Upper lobe of right lung (tissue), 1 donor: ENCODE results near the gene TBCA. TPM values are rescaled to one million over a fixed set of nuclear protein-coding genes. Genes with fewer than 3 reads are reported as not detected.

Experiments used
- ATAC-seq: fragments of 200-7000 bp; cut with Tn5 transposase; one replicate; pipeline ENCODE4 v1.9.1; 2020; ENCODE audit warnings: mild to moderate bottlenecking, moderate library complexity
- DNase-seq: peaks from one replicate; pipeline ENCODE4 v3.0.0-alpha.2; 2020
- H3K27ac ChIP-seq: fragments of 200-600 bp; one replicate; pipeline ENCODE4 v1.8.0; 2022
- H3K27me3 ChIP-seq: fragments of 200-600 bp; one replicate; pipeline ENCODE4 v1.8.0; 2022; ENCODE audit warnings: mild to moderate bottlenecking
- H3K36me3 ChIP-seq: fragments of 200-600 bp; one replicate; pipeline ENCODE4 v1.8.0; 2022
- H3K4me1 ChIP-seq: fragments of 200-600 bp; one replicate; pipeline ENCODE4 v1.8.0; 2022
- H3K4me3 ChIP-seq: fragments of 200-600 bp; one replicate; pipeline ENCODE4 v1.8.0; 2022; ENCODE audit warnings: mild to moderate bottlenecking
- H3K9me3 ChIP-seq: fragments of 200-600 bp; one replicate; pipeline ENCODE4 v1.8.0; 2022
- intact Hi-C: fragments of 100-400 bp; cut with DNase I; formaldehyde crosslinking; loops from one replicate; pipeline ENCODE4 v1.11.0; 2022
- total RNA-seq: library from RNA; stranded (reverse); fragmentation: NEBNext Ultra II Directional; extraction: Animal tissue kit (Norgen Biotek cat#: 25700); gene quantifications from one replicate; pipeline ENCODE4 v1.2.1, GENCODE V29; 2021
- TF ChIP-seq, protein P1 (sequence below): fragments of 200-600 bp; IDR thresholded peaks from one replicate; pipeline ENCODE4 v1.8.0; 2022; ENCODE audit warnings: antibody characterized with exemption
- donor health status: DM: no; HTN: yes; CAD: no; lungs with severe emphysema.

The TBCA gene
- total RNA-seq, 1 donor from 2014 or later, result 120 TPM

DNA sequence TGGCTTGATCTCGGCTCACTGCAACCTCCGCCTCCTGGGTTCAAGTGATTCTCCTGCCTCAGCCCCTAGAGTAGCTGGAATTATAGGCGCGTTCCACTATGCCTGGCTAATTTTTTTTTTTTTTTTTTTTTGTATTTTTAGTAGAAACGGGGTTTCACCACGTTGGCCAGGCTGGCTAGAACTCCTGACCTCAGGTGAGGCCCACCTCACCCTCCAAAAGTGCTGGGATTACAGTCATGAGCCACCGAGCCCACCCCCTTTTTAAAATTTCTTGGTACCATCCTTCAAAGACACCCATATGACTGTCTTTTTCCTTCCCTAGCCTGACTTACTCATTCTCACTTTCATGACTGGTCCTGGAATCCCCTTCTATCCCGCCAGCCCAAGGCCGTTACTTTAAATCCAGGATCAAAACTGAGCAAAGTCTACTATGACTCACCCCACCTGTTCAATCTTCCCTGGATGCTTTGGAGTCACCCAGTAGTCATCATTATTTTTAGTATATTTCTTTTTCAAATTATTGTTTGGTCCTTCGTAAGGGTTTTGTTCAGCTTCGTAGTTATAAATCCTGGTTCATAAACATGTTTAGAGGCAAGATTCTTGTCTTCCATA is 1.2 kb upstream of the TBCA start:
- TF ChIP-seq, protein P1, sequence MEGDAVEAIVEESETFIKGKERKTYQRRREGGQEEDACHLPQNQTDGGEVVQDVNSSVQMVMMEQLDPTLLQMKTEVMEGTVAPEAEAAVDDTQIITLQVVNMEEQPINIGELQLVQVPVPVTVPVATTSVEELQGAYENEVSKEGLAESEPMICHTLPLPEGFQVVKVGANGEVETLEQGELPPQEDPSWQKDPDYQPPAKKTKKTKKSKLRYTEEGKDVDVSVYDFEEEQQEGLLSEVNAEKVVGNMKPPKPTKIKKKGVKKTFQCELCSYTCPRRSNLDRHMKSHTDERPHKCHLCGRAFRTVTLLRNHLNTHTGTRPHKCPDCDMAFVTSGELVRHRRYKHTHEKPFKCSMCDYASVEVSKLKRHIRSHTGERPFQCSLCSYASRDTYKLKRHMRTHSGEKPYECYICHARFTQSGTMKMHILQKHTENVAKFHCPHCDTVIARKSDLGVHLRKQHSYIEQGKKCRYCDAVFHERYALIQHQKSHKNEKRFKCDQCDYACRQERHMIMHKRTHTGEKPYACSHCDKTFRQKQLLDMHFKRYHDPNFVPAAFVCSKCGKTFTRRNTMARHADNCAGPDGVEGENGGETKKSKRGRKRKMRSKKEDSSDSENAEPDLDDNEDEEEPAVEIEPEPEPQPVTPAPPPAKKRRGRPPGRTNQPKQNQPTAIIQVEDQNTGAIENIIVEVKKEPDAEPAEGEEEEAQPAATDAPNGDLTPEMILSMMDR, result no peak
- intact Hi-C loops, result no loop called here
- Histone ChIP-seq H3K27me3 (no peaks in the 10 kb centered on the region), H3K9me3 (no peaks in the 10 kb centered on the region), H3K36me3 (no peaks in the 10 kb centered on the region), H3K27ac (no peak overlapping the region), H3K4me3 (no peak overlapping the region), H3K4me1 (peaks cover 27% of the 10 kb centered on the region)
- no peak for ATAC-seq
- no peak for DNase-seq

DNA sequence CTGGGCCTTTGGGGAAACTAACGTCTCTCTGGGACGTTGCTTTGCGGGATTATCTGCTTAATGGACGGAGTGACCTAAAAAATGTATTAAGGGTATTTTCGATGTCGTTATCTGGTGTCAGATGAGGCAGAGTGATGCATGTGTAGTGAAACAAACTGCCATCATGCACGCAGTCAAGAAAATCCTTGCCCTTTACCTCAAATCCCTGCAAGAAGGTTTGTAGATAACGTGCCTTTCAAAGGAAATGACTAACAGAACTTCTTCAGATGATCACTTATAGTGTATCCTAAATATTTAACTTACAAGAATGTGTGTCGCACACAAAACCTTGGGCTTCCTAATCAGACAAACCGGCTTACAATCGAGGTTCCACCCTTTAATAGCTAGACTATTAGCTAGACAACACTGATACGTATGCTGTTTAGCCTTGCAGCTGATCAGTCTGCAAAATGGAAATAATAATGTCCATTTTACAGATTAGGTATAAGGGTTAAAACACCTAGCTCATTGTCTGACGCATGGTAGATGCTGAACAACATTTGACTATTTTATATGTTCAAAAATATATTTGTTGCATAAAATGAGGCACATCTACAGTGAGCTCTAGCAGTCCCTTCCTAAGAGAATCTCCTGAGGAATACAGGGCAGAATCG is 541 bp upstream of the TBCA start:
- Histone ChIP-seq H3K36me3 (no peaks in the 10 kb centered on the region), H3K9me3 (no peaks in the 10 kb centered on the region), H3K4me3 (peak overlapping the region; percentile 75), H3K27me3 (no peaks in the 10 kb centered on the region), H3K27ac (peak overlapping the region; percentile 97), H3K4me1 (peaks cover 27% of the 10 kb centered on the region)
- TF ChIP-seq, protein P1, result no peak
- ATAC-seq (no peak), DNase-seq (no peak)
- intact Hi-C loops, result no loop called here

DNA sequence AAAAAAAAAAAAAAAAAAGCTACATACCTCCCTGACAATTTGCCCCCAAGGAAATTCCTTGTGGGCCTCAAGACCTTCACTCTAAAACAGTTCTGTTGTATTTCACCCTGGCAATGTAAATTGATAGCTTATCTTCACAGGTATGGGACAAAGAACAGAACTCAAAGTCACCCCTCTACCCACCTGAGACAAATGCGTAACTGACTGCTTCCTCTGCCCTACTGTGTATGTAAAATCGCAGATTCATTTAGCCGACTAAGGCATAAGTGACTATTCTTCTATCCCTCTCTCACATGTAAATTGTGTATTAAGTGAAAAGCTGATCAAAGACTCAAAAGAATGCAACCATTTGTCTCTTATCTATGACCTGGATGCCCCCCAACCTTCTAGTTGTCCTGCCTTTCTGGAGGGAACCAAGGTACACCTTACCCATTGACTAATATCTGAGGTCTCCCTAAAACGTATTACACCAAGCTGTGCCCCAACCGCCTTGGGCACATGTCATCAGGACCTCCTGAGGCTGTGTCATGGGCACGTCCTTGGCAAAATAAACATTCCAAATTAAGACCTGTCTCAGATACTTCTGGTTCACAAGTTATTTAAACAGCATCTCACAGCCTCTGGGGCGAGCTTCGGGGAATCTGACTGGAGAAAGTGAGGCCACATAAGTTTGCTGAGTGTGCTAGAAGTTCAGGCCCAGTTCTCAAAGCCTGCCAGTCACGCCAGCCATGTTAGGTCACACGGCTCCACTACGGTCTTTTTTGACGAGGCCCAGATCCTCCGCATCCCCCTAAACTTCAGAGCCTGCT is 954 bp downstream of the TBCA start:
- Histone ChIP-seq H3K4me1 (peaks cover 27% of the 10 kb centered on the region), H3K4me3 (peak overlapping the region; percentile 75), H3K36me3 (no peaks in the 10 kb centered on the region), H3K27ac (peak overlapping the region; percentile 97), H3K27me3 (no peaks in the 10 kb centered on the region), H3K9me3 (no peaks in the 10 kb centered on the region)
- DNase-seq (no peak), ATAC-seq (no peak)
- intact Hi-C loops, result no loop called here
- TF ChIP-seq, protein P1, result no peak

DNA sequence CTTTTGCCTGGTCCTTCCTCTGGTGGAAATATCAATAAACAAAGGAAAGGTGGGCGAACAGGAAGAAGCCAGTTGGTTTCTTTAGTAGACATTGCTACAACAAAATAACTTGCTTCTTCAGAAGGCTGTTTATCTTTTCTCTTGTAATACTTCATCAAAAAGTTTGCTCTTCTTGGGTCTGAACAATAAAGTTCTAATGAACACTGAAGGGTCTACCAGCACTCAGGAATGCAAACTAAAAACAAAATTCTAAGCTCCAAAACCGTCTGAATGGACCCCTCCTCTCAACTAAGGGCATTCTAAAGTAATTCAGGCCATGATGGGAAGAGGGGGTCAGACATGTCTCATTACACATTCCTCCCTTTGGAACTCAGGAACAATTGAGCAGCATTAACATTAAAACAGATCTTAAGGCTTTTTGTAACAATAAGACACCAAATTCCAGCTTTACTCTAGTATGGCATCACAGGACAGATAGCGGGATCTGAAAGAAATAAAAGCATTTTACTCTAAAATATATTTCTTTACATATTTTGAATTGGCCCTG is 2.3 kb downstream of the TBCA start:
- H3K27ac ChIP-seq, result no peak overlapping the region
- H3K4me3 ChIP-seq, result no peak overlapping the region
- no peak for DNase-seq
- TF ChIP-seq, protein P1, result no peak
- H3K4me1 ChIP-seq, result peaks cover 27% of the 10 kb centered on the region
- no peak for ATAC-seq
- H3K27me3 ChIP-seq, result no peaks in the 10 kb centered on the region
- H3K36me3 ChIP-seq, result peaks cover 6% of the 10 kb centered on the region
- H3K9me3 ChIP-seq, result no peaks in the 10 kb centered on the region
- intact Hi-C loops, result no loop called here

DNA sequence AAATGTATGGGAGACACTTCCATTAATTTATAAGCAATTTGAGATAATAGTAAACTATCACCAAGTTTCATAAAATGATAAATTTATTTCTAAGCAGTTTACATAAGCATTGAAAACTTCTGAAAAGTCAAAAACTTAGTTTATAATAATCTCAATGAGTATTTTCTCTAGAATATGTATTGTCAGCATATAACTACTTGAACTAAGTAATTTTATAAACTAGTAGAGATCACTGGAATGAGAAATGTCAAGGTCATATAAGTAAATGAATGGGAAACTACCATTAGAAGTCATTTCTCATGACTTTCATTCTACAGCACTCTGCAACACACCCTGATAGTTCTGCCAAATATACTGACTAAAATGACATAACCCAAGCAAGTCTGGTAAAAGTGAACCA is 3.4 kb downstream of the TBCA start:
- Histone ChIP-seq H3K4me1 (peaks cover 27% of the 10 kb centered on the region), H3K9me3 (no peaks in the 10 kb centered on the region), H3K27ac (no peak overlapping the region), H3K27me3 (no peaks in the 10 kb centered on the region), H3K4me3 (no peak overlapping the region), H3K36me3 (peaks cover 6% of the 10 kb centered on the region)
- ATAC-seq (no peak), DNase-seq (no peak)
- TF ChIP-seq, protein P1, result no peak
- intact Hi-C loops, result no loop called here
